ENCODE data around the gene MDM2. TPM values are rescaled to one million over a fixed set of nuclear protein-coding genes. Genes with fewer than 3 reads are reported as not detected.
A peak's percentile ranks its signal among the peaks of the same experiment; 100 is the strongest.

The MDM2 gene
- polyA plus RNA-seq, 2 of the 4 experiments (the other 2 are of a cell fraction) = 40.3 to 96.4 TPM

DNA sequence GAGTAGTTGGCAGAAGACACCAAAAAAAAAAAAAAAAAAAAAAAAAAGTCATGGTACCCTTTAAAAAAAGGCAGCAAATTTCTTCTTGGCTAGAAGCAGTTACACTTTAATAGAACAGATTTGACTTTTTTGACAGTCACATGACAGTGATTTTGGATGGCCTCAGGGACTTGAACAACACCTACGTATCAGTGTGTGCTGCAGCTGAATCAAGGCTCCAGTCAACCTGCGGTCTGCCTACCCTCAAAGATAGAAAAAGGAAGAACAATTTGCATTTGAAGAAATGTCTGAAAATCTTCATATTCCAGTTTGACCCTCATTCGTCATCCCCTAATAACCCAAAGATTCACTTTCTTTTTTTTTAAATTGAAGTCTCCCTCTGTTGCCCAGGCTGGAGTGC, 53.9 kb downstream of the MDM2 start:
- Histone ChIP-seq H3K4me2 (no peak overlapping the region), H3K9me3 (no peaks in the 10 kb centered on the region), H3K4me1 (no peaks in the 10 kb centered on the region), H3K27ac (no peak overlapping the region), H3K4me3 (no peak overlapping the region)
- DNase-seq (ENCODE audit: low read depth in 1 of 2, low spot score in 1 of 2) = no peak
- TF ChIP-seq PHF8 (IDR thresholded peaks at IDR 0.05; ENCODE audit: borderline replicate concordance, low read depth) (no peak), HEYL (CRISPR knock-in tag; IDR thresholded peaks at IDR 0.05) (no peak), FOSL2 (IDR thresholded peaks at IDR 0.05) (no peak), FOSL2 (CRISPR knock-in tag; IDR thresholded peaks at IDR 0.05) (no peak), RAD21 (conservative IDR thresholded peaks at IDR 0.05 in 1 of 2, IDR thresholded peaks at IDR 0.05 in 1 of 2) (no peak), CHD2 (IDR thresholded peaks at IDR 0.05; ENCODE audit: low read length, partially characterized antibody) (no peak), NPAS2 (CRISPR knock-in tag; IDR thresholded peaks at IDR 0.05; ENCODE audit: borderline replicate concordance) (no peak), MAFK (IDR thresholded peaks at IDR 0.05; ENCODE audit: partially characterized antibody) (no peak)
- TF ChIP-seq, protein P1, sequence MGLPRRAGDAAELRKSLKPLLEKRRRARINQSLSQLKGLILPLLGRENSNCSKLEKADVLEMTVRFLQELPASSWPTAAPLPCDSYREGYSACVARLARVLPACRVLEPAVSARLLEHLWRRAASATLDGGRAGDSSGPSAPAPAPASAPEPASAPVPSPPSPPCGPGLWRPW (IDR thresholded peaks at IDR 0.05) = no peak
- ChIA-PET POLR2A (no interaction called here), CTCF (interaction anchor here (1.0 to 12.1 kb wide), 4 partner anchors 8 to 295 kb away, joined by 3 to 69 read pairs (median 4); no protein-coding TSS in a partner anchor)
- ATAC-seq = no peak
- no peak for FAIRE-seq
- 90% methylated on average over 3 of the region's 3 CpGs for WGBS (ENCODE audit: missing lambda C conversion rate)

DNA sequence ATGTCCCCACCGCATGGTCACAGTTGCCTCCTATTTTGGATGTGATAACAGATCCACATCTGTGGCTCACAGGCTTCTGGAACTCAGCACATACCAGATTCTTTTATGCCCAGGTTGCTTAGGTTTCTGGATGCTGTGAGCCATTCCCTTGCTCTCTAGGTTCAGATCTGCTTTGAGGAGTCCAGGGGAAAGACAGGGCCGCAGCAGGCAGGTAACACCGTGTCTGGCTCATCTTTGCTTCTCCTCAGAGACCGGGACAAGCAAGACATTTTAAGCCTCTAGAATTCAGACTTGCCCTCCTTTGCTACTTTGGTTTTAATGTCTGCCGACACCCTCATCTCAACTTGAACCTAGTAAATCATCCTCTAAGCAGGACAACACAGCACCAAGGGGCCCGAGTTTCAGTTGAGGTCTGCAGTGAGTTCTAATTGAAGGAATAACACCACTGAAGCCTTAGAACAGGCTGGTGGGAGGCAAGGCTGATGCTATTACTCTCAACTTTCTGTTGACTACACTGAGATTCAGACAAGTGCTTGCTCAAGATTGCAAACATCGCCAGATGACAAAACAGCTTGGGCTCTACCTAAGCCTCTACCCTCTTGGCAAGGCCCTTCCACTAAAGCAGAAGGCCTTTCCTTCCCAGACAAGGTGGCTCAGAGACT, 55.3 kb downstream of the MDM2 start:
- no peak for DNase-seq (ENCODE audit: low read depth in 1 of 2, low spot score in 1 of 2)
- ATAC-seq = peak; percentile 12 to 32; a peak in 3 of 6 replicates
- POLR2A ChIA-PET = no interaction called here
- Histone ChIP-seq H3K4me2 (peak overlapping the region; percentile 41), H3K4me1 (no peaks in the 10 kb centered on the region), H3K4me3 (no peak overlapping the region), H3K27ac (no peak overlapping the region), H3K9me3 (no peaks in the 10 kb centered on the region)
- WGBS (ENCODE audit: missing lambda C conversion rate) = 65% methylated on average over 7 of the region's 7 CpGs
- no peak for FAIRE-seq
- CTCF ChIA-PET = interaction anchor here (0.6 to 12.1 kb wide), 6 partner anchors 9 to 296 kb away, joined by 3 to 69 read pairs (median 3); no protein-coding TSS in a partner anchor
- TF ChIP-seq CHD2 (IDR thresholded peaks at IDR 0.05; ENCODE audit: low read length, partially characterized antibody) = no peak
- TF ChIP-seq, protein P2, sequence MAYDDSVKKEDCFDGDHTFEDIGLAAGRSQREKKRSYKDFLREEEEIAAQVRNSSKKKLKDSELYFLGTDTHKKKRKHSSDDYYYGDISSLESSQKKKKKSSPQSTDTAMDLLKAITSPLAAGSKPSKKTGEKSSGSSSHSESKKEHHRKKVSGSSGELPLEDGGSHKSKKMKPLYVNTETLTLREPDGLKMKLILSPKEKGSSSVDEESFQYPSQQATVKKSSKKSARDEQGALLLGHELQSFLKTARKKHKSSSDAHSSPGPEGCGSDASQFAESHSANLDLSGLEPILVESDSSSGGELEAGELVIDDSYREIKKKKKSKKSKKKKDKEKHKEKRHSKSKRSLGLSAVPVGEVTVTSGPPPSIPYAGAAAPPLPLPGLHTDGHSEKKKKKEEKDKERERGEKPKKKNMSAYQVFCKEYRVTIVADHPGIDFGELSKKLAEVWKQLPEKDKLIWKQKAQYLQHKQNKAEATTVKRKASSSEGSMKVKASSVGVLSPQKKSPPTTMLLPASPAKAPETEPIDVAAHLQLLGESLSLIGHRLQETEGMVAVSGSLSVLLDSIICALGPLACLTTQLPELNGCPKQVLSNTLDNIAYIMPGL (CRISPR knock-in tag; IDR thresholded peaks at IDR 0.05; ENCODE audit: borderline replicate concordance) = no peak
- TF ChIP-seq POLR2A (IDR thresholded peaks at IDR 0.05; ENCODE audit: low read length) = no peak
- TF ChIP-seq BHLHE40 (IDR thresholded peaks at IDR 0.05; ENCODE audit: low read depth, low read length) = no peak
- no peak for TF ChIP-seq HOXB13 (CRISPR knock-in tag; IDR thresholded peaks at IDR 0.05; ENCODE audit: low read depth)
- no peak for TF ChIP-seq POLR2AphosphoS2 (conservative IDR thresholded peaks at IDR 0.05; ENCODE audit: low read length)
- TF ChIP-seq, protein P3, sequence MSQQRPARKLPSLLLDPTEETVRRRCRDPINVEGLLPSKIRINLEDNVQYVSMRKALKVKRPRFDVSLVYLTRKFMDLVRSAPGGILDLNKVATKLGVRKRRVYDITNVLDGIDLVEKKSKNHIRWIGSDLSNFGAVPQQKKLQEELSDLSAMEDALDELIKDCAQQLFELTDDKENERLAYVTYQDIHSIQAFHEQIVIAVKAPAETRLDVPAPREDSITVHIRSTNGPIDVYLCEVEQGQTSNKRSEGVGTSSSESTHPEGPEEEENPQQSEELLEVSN (IDR thresholded peaks at IDR 0.05; ENCODE audit: borderline replicate concordance, low read depth) = no peak
- no peak for TF ChIP-seq KDM5A (IDR thresholded peaks at IDR 0.05)
- TF ChIP-seq, protein P4, sequence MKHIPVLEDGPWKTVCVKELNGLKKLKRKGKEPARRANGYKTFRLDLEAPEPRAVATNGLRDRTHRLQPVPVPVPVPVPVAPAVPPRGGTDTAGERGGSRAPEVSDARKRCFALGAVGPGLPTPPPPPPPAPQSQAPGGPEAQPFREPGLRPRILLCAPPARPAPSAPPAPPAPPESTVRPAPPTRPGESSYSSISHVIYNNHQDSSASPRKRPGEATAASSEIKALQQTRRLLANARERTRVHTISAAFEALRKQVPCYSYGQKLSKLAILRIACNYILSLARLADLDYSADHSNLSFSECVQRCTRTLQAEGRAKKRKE (CRISPR knock-in tag; IDR thresholded peaks at IDR 0.05; ENCODE audit: low read depth) = no peak
- no peak for TF ChIP-seq KDM1A (IDR thresholded peaks at IDR 0.05; ENCODE audit: low read depth)
- no peak for TF ChIP-seq FOXS1 (CRISPR knock-in tag; IDR thresholded peaks at IDR 0.05)
- TF ChIP-seq TFCP2L1 (CRISPR knock-in tag; IDR thresholded peaks at IDR 0.05) = no peak
- TF ChIP-seq JUNB (IDR thresholded peaks at IDR 0.05) = no peak
- TF ChIP-seq ZFP36 (IDR thresholded peaks at IDR 0.05; ENCODE audit: borderline replicate concordance, partially characterized antibody) = no peak
- no peak for TF ChIP-seq GATA3 (IDR thresholded peaks at IDR 0.05; ENCODE audit: borderline replicate concordance)
- TF ChIP-seq CBX2 (IDR thresholded peaks at IDR 0.05; ENCODE audit: borderline replicate concordance, low read depth) = no peak
- TF ChIP-seq HDAC2 (IDR thresholded peaks at IDR 0.05) = no peak
- no peak for TF ChIP-seq FOSB (CRISPR knock-in tag; IDR thresholded peaks at IDR 0.05)
